SKM-1 treated with dmso at 0.1 percent for 144 hours (cell line): ENCODE results near the gene MECR.

ENCODE experiments used
- DNase-seq: peaks from one replicate; lab custom pipeline; 2025; ENCODE audit not compliant: unreplicated experiment; lab: John Stamatoyannopoulos, UW

Gene MECR

GRCh38 chr1:29230553-29231378, at the start of gene MECR:
Gene MECR, minus strand, starts transcription at chr1:29230934. Its CDS starts 28 bp downstream, at chr1:29230906.
- peak; percentile 89 for DNase-seq

- no peak for DNase-seq
These were observed 49.2 kb upstream of the MECR start for GRCh38 chr1:29279951-29280391.

GRCh38 chr1:29279406-29279805, 48.7 kb upstream of the MECR start:
- no peak for DNase-seq

- DNase-seq, result no peak
These were observed 47.4 kb upstream of the MECR start for GRCh38 chr1:29278124-29278523.

GRCh38 chr1:29275435-29275834, 44.7 kb upstream of the MECR start:
- no peak for DNase-seq

GRCh38 chr1:29272147-29272907, 41.6 kb upstream of the MECR start:
- no peak for DNase-seq

GRCh38 chr1:29271724-29272123, 41.0 kb upstream of the MECR start:
- DNase-seq, result no peak

- no peak for DNase-seq
These were observed 40.3 kb upstream of the MECR start for GRCh38 chr1:29270929-29271521.

GRCh38 chr1:29269382-29269781, 38.6 kb upstream of the MECR start:
- no peak for DNase-seq

- DNase-seq, result no peak
These were observed 36.8 kb upstream of the MECR start for GRCh38 chr1:29267321-29268070.

- DNase-seq, result no peak
These were observed 36.2 kb upstream of the MECR start for GRCh38 chr1:29266912-29267311.

- DNase-seq, result no peak
These were observed 34.1 kb upstream of the MECR start for GRCh38 chr1:29264773-29265389.

- DNase-seq, result no peak
These were observed 29.8 kb upstream of the MECR start for GRCh38 chr1:29260531-29260930.

- DNase-seq, result no peak
These were observed 29.2 kb upstream of the MECR start for GRCh38 chr1:29259802-29260441.

- no peak for DNase-seq
These were observed 28.5 kb upstream of the MECR start for GRCh38 chr1:29258976-29259801.

- DNase-seq, result no peak
These were observed 27.6 kb upstream of the MECR start for GRCh38 chr1:29258189-29258975.

GRCh38 chr1:29256979-29257804, 26.5 kb upstream of the MECR start:
- no peak for DNase-seq

- DNase-seq, result no peak
These were observed 25.7 kb upstream of the MECR start for GRCh38 chr1:29256394-29256793.
